ENCODE data around the gene CCND3.

Gene CCND3

GRCh38 chr6:41921712-41921998 is 20.0 kb downstream of the CCND3 start:
- peak; percentile 72 for DNase-seq (ENCODE audit: low spot score)

- peak; percentile 95 for DNase-seq (ENCODE audit: low spot score)
Observed at GRCh38 chr6:41920921-41921711, 20.5 kb downstream of the CCND3 start, which contains the start of the genes BYSL and MED20. Gene BYSL (plus strand): TSS chr6:41921499. CDS start chr6:41921563, 64 bp downstream. Gene MED20 (minus strand): TSS chr6:41921139. CDS start chr6:41921018, 121 bp downstream.

- no peak for DNase-seq (ENCODE audit: low spot score)
Observed at GRCh38 chr6:41917528-41917927, 24.1 kb downstream of the CCND3 start.

GRCh38 chr6:41914869-41915530 is 26.6 kb downstream of the CCND3 start:
- no peak for DNase-seq (ENCODE audit: low spot score)

GRCh38 chr6:41914343-41914742 is 27.3 kb downstream of the CCND3 start:
- DNase-seq (ENCODE audit: low spot score) = no peak

GRCh38 chr6:41909727-41910126 is 31.9 kb downstream of the CCND3 start:
- DNase-seq (ENCODE audit: low spot score) = no peak

GRCh38 chr6:41901882-41902519 is 39.6 kb downstream of the CCND3 start:
- no peak for DNase-seq (ENCODE audit: low spot score)

GRCh38 chr6:41900861-41901260 is 40.7 kb downstream of the CCND3 start:
- DNase-seq (ENCODE audit: low spot score) = no peak

GRCh38 chr6:41896281-41896680 is 45.3 kb downstream of the CCND3 start:
- DNase-seq (ENCODE audit: low spot score) = no peak

GRCh38 chr6:41895300-41896233 is 46.0 kb downstream of the CCND3 start, which contains the start of gene USP49:
Gene USP49 (minus strand): TSS chr6:41895375. CDS start chr6:41806983, 88,392 bp downstream.
- DNase-seq (ENCODE audit: low spot score) = peak; percentile 97

GRCh38 chr6:41894366-41895299 is 47.0 kb downstream of the CCND3 start:
- peak; percentile 51 for DNase-seq (ENCODE audit: low spot score)

GRCh38 chr6:41892921-41893564 is 48.6 kb downstream of the CCND3 start:
- DNase-seq (ENCODE audit: low spot score) = no peak

GRCh38 chr6:41887331-41887751 is 54.3 kb downstream of the CCND3 start:
- peak; percentile 67 for DNase-seq (ENCODE audit: low spot score)

GRCh38 chr6:41885930-41886329 is 55.7 kb downstream of the CCND3 start:
- no peak for DNase-seq (ENCODE audit: low spot score)

- no peak for DNase-seq (ENCODE audit: low spot score)
Observed at GRCh38 chr6:41884957-41885356, 56.7 kb downstream of the CCND3 start.

Data from D341Med (cell line).